SK-N-SH (cell line): ENCODE measurements around the gene PHTF1. TPM values are rescaled to one million over a fixed set of nuclear protein-coding genes. Genes with fewer than 3 reads are reported as not detected.

Experiments
- CTCF ChIA-PET: fragments of 300-600, 350-600 bp; formaldehyde crosslinking; extraction: SDS; loops from one replicate; lab custom pipeline; 2021; lab: Yijun Ruan, JAX
- POLR2A ChIA-PET: fragments of 350-600 bp; sonication (Branson Sonifier 250); formaldehyde crosslinking; extraction: SDS; loops from one replicate; lab custom pipeline; 2020; ENCODE audit warnings: antibody characterized with exemption, inconsistent platforms; lab: Yijun Ruan, JAX
- DNase-seq: peaks from one replicate; pipeline ENCODE4 v3.0.0; 2012
- H2AFZ ChIP-seq: fragments of 200-600 bp; sonication (generic); 2 replicates; pipeline ENCODE4 v1.8.1; 2016; ENCODE audit warnings: antibody characterized with exemption, mild to moderate bottlenecking, low read depth
- H3F3A ChIP-seq: fragments of 200-600 bp; sonication (generic); replicated peaks from 2 replicates; pipeline ENCODE3; 2016; ENCODE audit warnings: antibody characterized with exemption, mild to moderate bottlenecking; ENCODE audit not compliant: insufficient read depth
- H3K27ac ChIP-seq, 2 experiments: fragments of 200-500 bp in 1 of 2; fragments of 200-600 bp in 1 of 2; sonication (Bioruptor generic) in 1 of 2; sonication (generic), shearing (Covaris generic) in 1 of 2; 2 replicates each; pipeline versions ENCODE4 v1.5.1 to v1.6.1; 2014 to 2016; ENCODE audit warnings: low read depth in 2 of 2, inconsistent platforms in 1 of 2, low read length in 1 of 2, mild to moderate bottlenecking in 1 of 2, mixed read lengths in 1 of 2
- H3K27me3 ChIP-seq: fragments of 200-600 bp; sonication (generic), shearing (Covaris generic); 2 replicates; pipeline ENCODE4 v1.6.1; 2016; ENCODE audit warnings: mixed run types; ENCODE audit not compliant: insufficient read depth
- H3K36me3 ChIP-seq, 2 experiments: fragments of 200-500 bp in 1 of 2; fragments of 200-600 bp in 1 of 2; sonication (Bioruptor generic) in 1 of 2; sonication (generic) in 1 of 2; replicated peaks in 1 of 2; 2 replicates each; pipeline versions ENCODE3 to v1.5.1; 2014 to 2016; ENCODE audit warnings: low read length in 1 of 2, mild to moderate bottlenecking in 1 of 2; ENCODE audit not compliant: insufficient read depth in 2 of 2, control insufficient read depth in 1 of 2
- H3K4me1 ChIP-seq, 2 experiments: fragments of 200-500 bp in 1 of 2; fragments of 200-600 bp in 1 of 2; sonication (Bioruptor generic) in 1 of 2; sonication (generic), shearing (Covaris generic) in 1 of 2; 2 replicates each; pipeline versions ENCODE4 v1.5.1 to v1.6.1; 2014 to 2016; ENCODE audit warnings: low read depth in 1 of 2, low read length in 1 of 2, mixed run types in 1 of 2; ENCODE audit not compliant: insufficient read depth in 2 of 2, control insufficient read depth in 1 of 2
- H3K4me2 ChIP-seq: fragments of 200-600 bp; sonication (generic), shearing (Covaris generic); 2 replicates; pipeline ENCODE4 v1.6.1; 2017; ENCODE audit warnings: mixed run types
- H3K4me3 ChIP-seq, 2 experiments: fragments of 200-500 bp in 1 of 2; fragments of 200-600 bp in 1 of 2; sonication (Bioruptor generic) in 1 of 2; sonication (generic), shearing (Covaris generic) in 1 of 2; 2 replicates each; pipeline versions ENCODE4 v1.5.1 to v1.8.1; 2014 to 2016; ENCODE audit warnings: low read depth in 2 of 2, inconsistent platforms in 1 of 2, low read length in 1 of 2, mild to moderate bottlenecking in 1 of 2, mixed read lengths in 1 of 2, moderate library complexity in 1 of 2
- H3K79me2 ChIP-seq: fragments of 200-600 bp; sonication (generic); 2 replicates; pipeline ENCODE4 v1.8.1; 2017; ENCODE audit warnings: mild to moderate bottlenecking; ENCODE audit not compliant: insufficient read depth
- H3K9ac ChIP-seq: fragments of 200-600 bp; sonication (generic); 2 replicates; pipeline ENCODE4 v1.6.1; 2017; ENCODE audit warnings: mixed run types
- H3K9me2 ChIP-seq: fragments of 200-600 bp; sonication (generic); 2 replicates; pipeline ENCODE4 v1.6.1; 2017; ENCODE audit warnings: mixed run types
- H3K9me3 ChIP-seq: fragments of 200-600 bp; sonication (generic); 2 replicates; pipeline ENCODE4 v1.6.1; 2017; ENCODE audit warnings: mixed run types, mild to moderate bottlenecking, moderate library complexity
- H4K20me1 ChIP-seq: fragments of 200-600 bp; sonication (generic); 2 replicates; pipeline ENCODE4 v1.6.1; 2017; ENCODE audit warnings: mild to moderate bottlenecking, mixed run types; ENCODE audit not compliant: insufficient read depth
- CHD2 ChIP-seq: fragments of 150-350 bp; IDR thresholded peaks from 2 replicates; pipeline ENCODE4 v1.6.1; 2018; ENCODE audit warnings: low read length; ENCODE audit not compliant: partially characterized antibody
- ELF1 ChIP-seq: IDR thresholded peaks from 2 replicates; pipeline ENCODE4 v1.4.0; 2012
- FOSL2 ChIP-seq: IDR thresholded peaks from 2 replicates; pipeline ENCODE4 v1.4.0; 2012; ENCODE audit warnings: low read depth, mild to moderate bottlenecking, moderate library complexity, borderline replicate concordance
- FOXJ3 ChIP-seq: sonication (generic); formaldehyde crosslinking; IDR thresholded peaks from 2 replicates; pipeline ENCODE4 v1.5.1; 2020; ENCODE audit warnings: mild to moderate bottlenecking, missing genetic modification reagents
- JUND ChIP-seq: IDR thresholded peaks from 2 replicates; pipeline ENCODE4 v1.4.0; 2012
- MEF2A ChIP-seq: IDR thresholded peaks from 2 replicates; pipeline ENCODE4 v1.4.0; 2012; ENCODE audit warnings: low read depth, borderline replicate concordance
- NFIC ChIP-seq: IDR thresholded peaks from 2 replicates; pipeline ENCODE4 v1.4.0; 2012; ENCODE audit warnings: borderline replicate concordance
- SMC3 ChIP-seq: IDR thresholded peaks from 2 replicates; pipeline ENCODE4 v1.6.1; 2012; ENCODE audit warnings: low read depth, low read length, improper control_type of control experiment
- TAF1 ChIP-seq: IDR thresholded peaks from 2 replicates; pipeline ENCODE4 v1.6.1; 2012; ENCODE audit warnings: low read depth, mild to moderate bottlenecking, low read length, moderate library complexity, borderline replicate concordance
- TCF12 ChIP-seq: IDR thresholded peaks from 2 replicates; pipeline ENCODE4 v1.4.0; 2012
- TEAD4 ChIP-seq: IDR thresholded peaks from 2 replicates; pipeline ENCODE4 v1.4.0; 2012; ENCODE audit warnings: mild to moderate bottlenecking, borderline replicate concordance; ENCODE audit not compliant: insufficient read depth
- WGBS: methylation state at CpG from one replicate; pipeline ENCODE4 v1.1.6; 2017; ENCODE audit warnings: low lambda C conversion rate; 5-methylcytosine and 5-hydroxymethylcytosine counted together
- polyA plus RNA-seq, 3 experiments: library from polyadenylated mRNA; depleted of rRNA; stranded (reverse); fragments of >200 nt; gene quantifications; 2 replicates each; pipeline ENCODE4 v1.2.3, GENCODE V29; 2012
- TF ChIP-seq, protein P1 (sequence below): IDR thresholded peaks from 2 replicates; pipeline ENCODE4 v1.4.0; 2012; ENCODE audit warnings: low read depth, borderline replicate concordance
- TF ChIP-seq, protein P2 (sequence below): fragments of 200-600 bp; sonication (generic); IDR thresholded peaks from 2 replicates; pipeline ENCODE4 v1.6.1; 2017; ENCODE audit warnings: antibody characterized with exemption, mild to moderate bottlenecking, moderate library complexity
- TF ChIP-seq, protein P3 (sequence below): IDR thresholded peaks from 2 replicates; pipeline ENCODE4 v1.6.1; 2012; ENCODE audit warnings: mild to moderate bottlenecking, low read depth, low read length, moderate library complexity

Gene PHTF1
- polyA plus RNA-seq, 1 of the 3 experiments (the other 2 are of a cell fraction) = 10.8 TPM

DNA sequence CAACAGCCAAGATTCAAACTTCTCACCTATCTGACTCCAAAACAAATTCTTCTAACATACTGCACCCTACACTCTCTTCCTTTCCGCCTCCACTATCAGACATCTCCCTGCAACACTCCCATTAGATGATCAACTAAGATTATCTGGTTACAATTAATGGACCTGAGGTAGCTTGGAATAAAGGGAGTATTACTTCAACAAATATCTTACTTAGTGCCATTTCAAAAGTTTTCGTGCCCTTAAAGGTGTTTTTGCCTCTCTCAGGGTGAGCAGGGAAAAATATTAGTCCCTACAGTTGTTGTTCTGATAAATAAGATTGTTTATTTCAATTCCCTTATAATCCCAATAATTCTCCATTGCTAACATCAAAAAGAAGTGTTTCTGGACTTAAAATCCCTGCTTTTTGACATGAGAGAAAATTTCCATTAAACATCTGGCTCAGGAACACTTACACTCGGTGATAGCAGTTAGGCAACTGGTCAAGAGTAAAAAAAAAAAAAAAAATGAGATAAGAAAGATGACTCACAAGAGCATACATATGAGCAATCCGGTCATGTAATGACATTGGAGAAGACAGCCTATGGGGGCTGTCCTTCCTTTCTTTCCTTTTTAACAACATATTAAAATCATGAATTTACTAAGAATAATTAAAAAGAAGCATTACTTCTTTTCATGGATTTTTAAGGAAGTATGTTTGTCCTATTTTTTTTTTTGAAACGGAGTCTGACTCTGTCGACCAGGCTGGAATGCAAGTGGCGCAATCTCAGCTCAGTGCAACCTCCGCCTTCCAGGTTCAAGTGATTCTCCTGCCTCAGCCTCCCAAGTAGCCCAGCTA is 45.4 kb upstream of the PHTF1 start:
- no peaks in the 10 kb centered on the region for H3K9me3 ChIP-seq
- no peak overlapping the region for H2AFZ ChIP-seq
- H3K4me1 ChIP-seq = peaks cover 7 to 20% of the 10 kb centered on the region in 2 experiments; a peak in 2 of 4 replicates
- no peaks in the 10 kb centered on the region for H3K9me2 ChIP-seq
- H3K9ac ChIP-seq = no peak overlapping the region
- H3K36me3 ChIP-seq = no peaks in the 10 kb centered on the region
- H3K27ac ChIP-seq = no peak overlapping the region
- H3K27me3 ChIP-seq = no peaks in the 10 kb centered on the region
- no peak overlapping the region for H3K4me3 ChIP-seq
- peak; percentile 50 for DNase-seq
- ChIA-PET CTCF (interaction anchor here (2.1 kb wide), 1 partner anchor 732 kb away, joined by 5 read pairs; the partner anchor contains the start of gene LRIG2), POLR2A (no interaction called here)
- TF ChIP-seq TAF1 (no peak), JUND (peak; percentile 56), TCF12 (peak; percentile 45), TEAD4 (no peak), FOXJ3 (CRISPR knock-in tag) (no peak), MEF2A (no peak), FOSL2 (peak; percentile 70; the same call in 1 of the 2 replicates), SMC3 (no peak), ELF1 (no peak), CHD2 (peak; percentile 15), NFIC (no peak)
- TF ChIP-seq, protein P1, sequence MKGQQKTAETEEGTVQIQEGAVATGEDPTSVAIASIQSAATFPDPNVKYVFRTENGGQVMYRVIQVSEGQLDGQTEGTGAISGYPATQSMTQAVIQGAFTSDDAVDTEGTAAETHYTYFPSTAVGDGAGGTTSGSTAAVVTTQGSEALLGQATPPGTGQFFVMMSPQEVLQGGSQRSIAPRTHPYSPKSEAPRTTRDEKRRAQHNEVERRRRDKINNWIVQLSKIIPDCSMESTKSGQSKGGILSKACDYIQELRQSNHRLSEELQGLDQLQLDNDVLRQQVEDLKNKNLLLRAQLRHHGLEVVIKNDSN = no peak
- TF ChIP-seq, protein P2, sequence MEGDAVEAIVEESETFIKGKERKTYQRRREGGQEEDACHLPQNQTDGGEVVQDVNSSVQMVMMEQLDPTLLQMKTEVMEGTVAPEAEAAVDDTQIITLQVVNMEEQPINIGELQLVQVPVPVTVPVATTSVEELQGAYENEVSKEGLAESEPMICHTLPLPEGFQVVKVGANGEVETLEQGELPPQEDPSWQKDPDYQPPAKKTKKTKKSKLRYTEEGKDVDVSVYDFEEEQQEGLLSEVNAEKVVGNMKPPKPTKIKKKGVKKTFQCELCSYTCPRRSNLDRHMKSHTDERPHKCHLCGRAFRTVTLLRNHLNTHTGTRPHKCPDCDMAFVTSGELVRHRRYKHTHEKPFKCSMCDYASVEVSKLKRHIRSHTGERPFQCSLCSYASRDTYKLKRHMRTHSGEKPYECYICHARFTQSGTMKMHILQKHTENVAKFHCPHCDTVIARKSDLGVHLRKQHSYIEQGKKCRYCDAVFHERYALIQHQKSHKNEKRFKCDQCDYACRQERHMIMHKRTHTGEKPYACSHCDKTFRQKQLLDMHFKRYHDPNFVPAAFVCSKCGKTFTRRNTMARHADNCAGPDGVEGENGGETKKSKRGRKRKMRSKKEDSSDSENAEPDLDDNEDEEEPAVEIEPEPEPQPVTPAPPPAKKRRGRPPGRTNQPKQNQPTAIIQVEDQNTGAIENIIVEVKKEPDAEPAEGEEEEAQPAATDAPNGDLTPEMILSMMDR = no peak
- TF ChIP-seq, protein P3, sequence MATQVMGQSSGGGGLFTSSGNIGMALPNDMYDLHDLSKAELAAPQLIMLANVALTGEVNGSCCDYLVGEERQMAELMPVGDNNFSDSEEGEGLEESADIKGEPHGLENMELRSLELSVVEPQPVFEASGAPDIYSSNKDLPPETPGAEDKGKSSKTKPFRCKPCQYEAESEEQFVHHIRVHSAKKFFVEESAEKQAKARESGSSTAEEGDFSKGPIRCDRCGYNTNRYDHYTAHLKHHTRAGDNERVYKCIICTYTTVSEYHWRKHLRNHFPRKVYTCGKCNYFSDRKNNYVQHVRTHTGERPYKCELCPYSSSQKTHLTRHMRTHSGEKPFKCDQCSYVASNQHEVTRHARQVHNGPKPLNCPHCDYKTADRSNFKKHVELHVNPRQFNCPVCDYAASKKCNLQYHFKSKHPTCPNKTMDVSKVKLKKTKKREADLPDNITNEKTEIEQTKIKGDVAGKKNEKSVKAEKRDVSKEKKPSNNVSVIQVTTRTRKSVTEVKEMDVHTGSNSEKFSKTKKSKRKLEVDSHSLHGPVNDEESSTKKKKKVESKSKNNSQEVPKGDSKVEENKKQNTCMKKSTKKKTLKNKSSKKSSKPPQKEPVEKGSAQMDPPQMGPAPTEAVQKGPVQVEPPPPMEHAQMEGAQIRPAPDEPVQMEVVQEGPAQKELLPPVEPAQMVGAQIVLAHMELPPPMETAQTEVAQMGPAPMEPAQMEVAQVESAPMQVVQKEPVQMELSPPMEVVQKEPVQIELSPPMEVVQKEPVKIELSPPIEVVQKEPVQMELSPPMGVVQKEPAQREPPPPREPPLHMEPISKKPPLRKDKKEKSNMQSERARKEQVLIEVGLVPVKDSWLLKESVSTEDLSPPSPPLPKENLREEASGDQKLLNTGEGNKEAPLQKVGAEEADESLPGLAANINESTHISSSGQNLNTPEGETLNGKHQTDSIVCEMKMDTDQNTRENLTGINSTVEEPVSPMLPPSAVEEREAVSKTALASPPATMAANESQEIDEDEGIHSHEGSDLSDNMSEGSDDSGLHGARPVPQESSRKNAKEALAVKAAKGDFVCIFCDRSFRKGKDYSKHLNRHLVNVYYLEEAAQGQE = no peak
- H3K4me2 ChIP-seq = no peak overlapping the region
- H4K20me1 ChIP-seq = peaks cover 19% of the 10 kb centered on the region; the same call in 1 of the 2 replicates
- 68% methylated on average over 8 of the region's 8 CpGs for WGBS
- peaks cover 21% of the 10 kb centered on the region for H3F3A ChIP-seq
- H3K79me2 ChIP-seq = peaks cover 100% of the 10 kb centered on the region
